SK-N-SH (cell line): Measurements from ENCODE around the gene GNG4. TPM values are rescaled to one million over a fixed set of nuclear protein-coding genes. Genes with fewer than 3 reads are reported as not detected.

Experiments
- CTCF ChIA-PET: fragments of 300-600, 350-600 bp; formaldehyde crosslinking; extraction: SDS; loops from one replicate; lab custom pipeline; 2021; lab: Yijun Ruan, JAX
- POLR2A ChIA-PET: fragments of 350-600 bp; sonication (Branson Sonifier 250); formaldehyde crosslinking; extraction: SDS; loops from one replicate; lab custom pipeline; 2020; ENCODE audit warnings: antibody characterized with exemption, inconsistent platforms; lab: Yijun Ruan, JAX
- DNase-seq: peaks from one replicate; pipeline ENCODE4 v3.0.0; 2012
- H2AFZ ChIP-seq: fragments of 200-600 bp; sonication (generic); 2 replicates; pipeline ENCODE4 v1.8.1; 2016; ENCODE audit warnings: antibody characterized with exemption, mild to moderate bottlenecking, low read depth
- H3F3A ChIP-seq: fragments of 200-600 bp; sonication (generic); replicated peaks from 2 replicates; pipeline ENCODE3; 2016; ENCODE audit warnings: antibody characterized with exemption, mild to moderate bottlenecking; ENCODE audit not compliant: insufficient read depth
- H3K27ac ChIP-seq, 2 experiments: fragments of 200-500 bp in 1 of 2; fragments of 200-600 bp in 1 of 2; sonication (Bioruptor generic) in 1 of 2; sonication (generic), shearing (Covaris generic) in 1 of 2; 2 replicates each; pipeline versions ENCODE4 v1.5.1 to v1.6.1; 2014 to 2016; ENCODE audit warnings: low read depth in 2 of 2, inconsistent platforms in 1 of 2, low read length in 1 of 2, mild to moderate bottlenecking in 1 of 2, mixed read lengths in 1 of 2
- H3K27me3 ChIP-seq: fragments of 200-600 bp; sonication (generic), shearing (Covaris generic); 2 replicates; pipeline ENCODE4 v1.6.1; 2016; ENCODE audit warnings: mixed run types; ENCODE audit not compliant: insufficient read depth
- H3K36me3 ChIP-seq, 2 experiments: fragments of 200-500 bp in 1 of 2; fragments of 200-600 bp in 1 of 2; sonication (Bioruptor generic) in 1 of 2; sonication (generic) in 1 of 2; replicated peaks in 1 of 2; 2 replicates each; pipeline versions ENCODE3 to v1.5.1; 2014 to 2016; ENCODE audit warnings: low read length in 1 of 2, mild to moderate bottlenecking in 1 of 2; ENCODE audit not compliant: insufficient read depth in 2 of 2, control insufficient read depth in 1 of 2
- H3K4me1 ChIP-seq, 2 experiments: fragments of 200-500 bp in 1 of 2; fragments of 200-600 bp in 1 of 2; sonication (Bioruptor generic) in 1 of 2; sonication (generic), shearing (Covaris generic) in 1 of 2; 2 replicates each; pipeline versions ENCODE4 v1.5.1 to v1.6.1; 2014 to 2016; ENCODE audit warnings: low read depth in 1 of 2, low read length in 1 of 2, mixed run types in 1 of 2; ENCODE audit not compliant: insufficient read depth in 2 of 2, control insufficient read depth in 1 of 2
- H3K4me2 ChIP-seq: fragments of 200-600 bp; sonication (generic), shearing (Covaris generic); 2 replicates; pipeline ENCODE4 v1.6.1; 2017; ENCODE audit warnings: mixed run types
- H3K4me3 ChIP-seq, 2 experiments: fragments of 200-500 bp in 1 of 2; fragments of 200-600 bp in 1 of 2; sonication (Bioruptor generic) in 1 of 2; sonication (generic), shearing (Covaris generic) in 1 of 2; 2 replicates each; pipeline versions ENCODE4 v1.5.1 to v1.8.1; 2014 to 2016; ENCODE audit warnings: low read depth in 2 of 2, inconsistent platforms in 1 of 2, low read length in 1 of 2, mild to moderate bottlenecking in 1 of 2, mixed read lengths in 1 of 2, moderate library complexity in 1 of 2
- H3K79me2 ChIP-seq: fragments of 200-600 bp; sonication (generic); 2 replicates; pipeline ENCODE4 v1.8.1; 2017; ENCODE audit warnings: mild to moderate bottlenecking; ENCODE audit not compliant: insufficient read depth
- H3K9ac ChIP-seq: fragments of 200-600 bp; sonication (generic); 2 replicates; pipeline ENCODE4 v1.6.1; 2017; ENCODE audit warnings: mixed run types
- H3K9me2 ChIP-seq: fragments of 200-600 bp; sonication (generic); 2 replicates; pipeline ENCODE4 v1.6.1; 2017; ENCODE audit warnings: mixed run types
- H3K9me3 ChIP-seq: fragments of 200-600 bp; sonication (generic); 2 replicates; pipeline ENCODE4 v1.6.1; 2017; ENCODE audit warnings: mixed run types, mild to moderate bottlenecking, moderate library complexity
- H4K20me1 ChIP-seq: fragments of 200-600 bp; sonication (generic); 2 replicates; pipeline ENCODE4 v1.6.1; 2017; ENCODE audit warnings: mild to moderate bottlenecking, mixed run types; ENCODE audit not compliant: insufficient read depth
- CTCF ChIP-seq: fragments of 200-600 bp; sonication (generic); IDR thresholded peaks from 2 replicates; pipeline ENCODE4 v1.6.1; 2017; ENCODE audit warnings: antibody characterized with exemption, mild to moderate bottlenecking, moderate library complexity
- ELF1 ChIP-seq: IDR thresholded peaks from 2 replicates; pipeline ENCODE4 v1.4.0; 2012
- MEF2A ChIP-seq: IDR thresholded peaks from 2 replicates; pipeline ENCODE4 v1.4.0; 2012; ENCODE audit warnings: low read depth, borderline replicate concordance
- NFIC ChIP-seq: IDR thresholded peaks from 2 replicates; pipeline ENCODE4 v1.4.0; 2012; ENCODE audit warnings: borderline replicate concordance
- PBX3 ChIP-seq: IDR thresholded peaks from 2 replicates; pipeline ENCODE4; 2012
- RCOR1 ChIP-seq: fragments of 150-350 bp; IDR thresholded peaks from 2 replicates; pipeline ENCODE4 v1.6.1; 2017; ENCODE audit warnings: antibody characterized with exemption, low read length
- SMC3 ChIP-seq: IDR thresholded peaks from 2 replicates; pipeline ENCODE4 v1.6.1; 2012; ENCODE audit warnings: low read depth, low read length, improper control_type of control experiment
- TCF12 ChIP-seq: IDR thresholded peaks from 2 replicates; pipeline ENCODE4 v1.4.0; 2012
- TEAD4 ChIP-seq: IDR thresholded peaks from 2 replicates; pipeline ENCODE4 v1.4.0; 2012; ENCODE audit warnings: mild to moderate bottlenecking, borderline replicate concordance; ENCODE audit not compliant: insufficient read depth
- YY1 ChIP-seq: IDR thresholded peaks from 2 replicates; pipeline ENCODE4 v1.4.0; 2012; ENCODE audit warnings: low read depth, mild to moderate bottlenecking
- ZBTB33 ChIP-seq: IDR thresholded peaks from 2 replicates; pipeline ENCODE4 v1.4.0; 2012; ENCODE audit warnings: low read depth, borderline replicate concordance
- WGBS: methylation state at CpG from one replicate; pipeline ENCODE4 v1.1.6; 2017; ENCODE audit warnings: low lambda C conversion rate; 5-methylcytosine and 5-hydroxymethylcytosine counted together
- polyA plus RNA-seq, 3 experiments: library from polyadenylated mRNA; depleted of rRNA; stranded (reverse); fragments of >200 nt; gene quantifications; 2 replicates each; pipeline ENCODE4 v1.2.3, GENCODE V29; 2012
- TF ChIP-seq, protein P1 (sequence below): IDR thresholded peaks from 2 replicates; pipeline ENCODE4 v1.4.0; 2012; ENCODE audit warnings: low read depth, borderline replicate concordance

Gene GNG4
- polyA plus RNA-seq, 1 of the 3 experiments (the other 2 are of a cell fraction): 1.6 TPM

DNA sequence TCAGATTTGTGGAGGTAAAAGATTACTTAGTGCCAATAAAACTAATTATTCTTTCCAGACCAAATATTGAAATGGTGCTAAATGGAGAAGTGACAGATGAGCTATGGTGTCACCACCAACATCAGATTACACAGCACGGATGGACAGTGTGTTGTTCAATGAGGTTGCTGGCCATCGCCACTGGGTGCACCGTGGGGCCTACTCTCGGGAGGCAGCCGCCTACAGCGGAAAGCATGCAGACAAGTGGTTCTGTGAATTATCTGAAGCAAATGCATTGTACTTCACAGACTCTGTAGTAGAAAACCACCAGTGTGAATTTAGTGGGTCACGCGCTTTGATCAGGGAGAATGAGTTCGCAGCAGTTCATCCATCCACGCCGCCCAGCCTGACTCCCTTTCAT, 42.3 kb downstream of the GNG4 start:
- no peak overlapping the region for H3K9ac ChIP-seq
- WGBS: 93% methylated on average over 7 of the region's 11 CpGs
- no peaks in the 10 kb centered on the region for H3K27me3 ChIP-seq
- no peaks in the 10 kb centered on the region for H4K20me1 ChIP-seq
- no peak overlapping the region for H2AFZ ChIP-seq
- H3K36me3 ChIP-seq: no peaks in the 10 kb centered on the region
- no peak overlapping the region for H3K27ac ChIP-seq
- DNase-seq: no peak
- H3K4me2 ChIP-seq: no peak overlapping the region
- ChIA-PET CTCF (interaction anchor here (1.6 kb wide), 1 partner anchor 9 kb away, joined by 5 read pairs; no protein-coding TSS in a partner anchor), POLR2A (no interaction called here)
- H3K9me3 ChIP-seq: no peaks in the 10 kb centered on the region
- H3K4me3 ChIP-seq: no peak overlapping the region
- no peak for TF ChIP-seq NFIC
- TF ChIP-seq ELF1: no peak
- no peaks in the 10 kb centered on the region for H3K9me2 ChIP-seq
- no peaks in the 10 kb centered on the region for H3K79me2 ChIP-seq
- no peaks in the 10 kb centered on the region for H3F3A ChIP-seq
- H3K4me1 ChIP-seq: no peaks in the 10 kb centered on the region

DNA sequence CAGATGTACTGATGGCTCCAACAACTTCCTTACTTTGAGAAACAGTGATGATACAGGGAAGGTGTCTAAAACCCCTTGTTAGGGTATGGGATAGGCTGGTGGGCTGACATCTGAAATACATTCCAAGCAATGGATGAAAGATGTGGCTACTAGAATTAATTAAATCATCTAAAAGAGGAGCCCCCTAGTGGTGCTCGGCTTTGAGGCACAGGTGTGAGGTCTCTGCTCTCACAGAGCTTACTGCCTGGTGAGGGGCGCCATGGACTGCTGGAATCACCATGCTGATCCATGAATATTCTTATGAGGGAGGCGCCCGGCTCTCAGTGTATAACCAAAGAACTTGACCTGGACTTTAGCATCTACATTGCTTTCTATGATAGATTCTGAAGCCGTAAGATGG, 48.5 kb downstream of the GNG4 start:
- Histone ChIP-seq H3K79me2 (no peaks in the 10 kb centered on the region), H3K27me3 (no peaks in the 10 kb centered on the region), H3K27ac (no peak overlapping the region), H3K9me3 (no peaks in the 10 kb centered on the region), H3K36me3 (no peaks in the 10 kb centered on the region), H3K4me2 (no peak overlapping the region), H4K20me1 (no peaks in the 10 kb centered on the region), H3K4me1 (no peaks in the 10 kb centered on the region), H3K4me3 (no peak overlapping the region), H3K9me2 (no peaks in the 10 kb centered on the region), H3F3A (no peaks in the 10 kb centered on the region), H3K9ac (no peak overlapping the region), H2AFZ (no peak overlapping the region)
- TF ChIP-seq MEF2A (no peak), YY1 (no peak), CTCF (peak; percentile 52), PBX3 (no peak), SMC3 (0 out of 2 replicates have a peak, but pooled peaks have one; percentile 9)
- TF ChIP-seq, protein P1, sequence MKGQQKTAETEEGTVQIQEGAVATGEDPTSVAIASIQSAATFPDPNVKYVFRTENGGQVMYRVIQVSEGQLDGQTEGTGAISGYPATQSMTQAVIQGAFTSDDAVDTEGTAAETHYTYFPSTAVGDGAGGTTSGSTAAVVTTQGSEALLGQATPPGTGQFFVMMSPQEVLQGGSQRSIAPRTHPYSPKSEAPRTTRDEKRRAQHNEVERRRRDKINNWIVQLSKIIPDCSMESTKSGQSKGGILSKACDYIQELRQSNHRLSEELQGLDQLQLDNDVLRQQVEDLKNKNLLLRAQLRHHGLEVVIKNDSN: no peak
- POLR2A ChIA-PET: no interaction called here
- DNase-seq: no peak
- WGBS: 78% methylated on average over 5 of the region's 5 CpGs
- CTCF ChIA-PET: interaction anchor here (0.8 to 2.5 kb wide), 14 partner anchors 9 to 242 kb away, joined by 3 to 10 read pairs (median 4); partner anchors contain the start of gene B3GALNT2

- Histone ChIP-seq H3K4me2 (no peak overlapping the region), H2AFZ (no peak overlapping the region), H3K27me3 (no peaks in the 10 kb centered on the region), H3K4me3 (no peak overlapping the region), H3K9ac (no peak overlapping the region), H3K4me1 (no peaks in the 10 kb centered on the region), H3K27ac (no peak overlapping the region), H3K9me2 (no peaks in the 10 kb centered on the region), H3K36me3 (no peaks in the 10 kb centered on the region), H3K79me2 (no peaks in the 10 kb centered on the region), H3F3A (no peaks in the 10 kb centered on the region), H3K9me3 (no peaks in the 10 kb centered on the region), H4K20me1 (no peaks in the 10 kb centered on the region)
- WGBS: 93% methylated on average over 5 of the region's 5 CpGs
- CTCF ChIA-PET: interaction anchor here (1.0 to 2.5 kb wide), 5 partner anchors 8 to 95 kb away, joined by 3 to 10 read pairs (median 5); partner anchors contain the start of gene B3GALNT2
- DNase-seq: no peak
- POLR2A ChIA-PET: no interaction called here
- no peak for TF ChIP-seq CTCF
- no peak for TF ChIP-seq TCF12
- no peak for TF ChIP-seq RCOR1
- no peak for TF ChIP-seq TEAD4
- TF ChIP-seq ZBTB33: no peak
Measured at GRCh38 chr1:235599536-235599935, 50.0 kb downstream of the GNG4 start.
